ENCODE data around the gene ZNF385C.

Gene ZNF385C

DNA sequence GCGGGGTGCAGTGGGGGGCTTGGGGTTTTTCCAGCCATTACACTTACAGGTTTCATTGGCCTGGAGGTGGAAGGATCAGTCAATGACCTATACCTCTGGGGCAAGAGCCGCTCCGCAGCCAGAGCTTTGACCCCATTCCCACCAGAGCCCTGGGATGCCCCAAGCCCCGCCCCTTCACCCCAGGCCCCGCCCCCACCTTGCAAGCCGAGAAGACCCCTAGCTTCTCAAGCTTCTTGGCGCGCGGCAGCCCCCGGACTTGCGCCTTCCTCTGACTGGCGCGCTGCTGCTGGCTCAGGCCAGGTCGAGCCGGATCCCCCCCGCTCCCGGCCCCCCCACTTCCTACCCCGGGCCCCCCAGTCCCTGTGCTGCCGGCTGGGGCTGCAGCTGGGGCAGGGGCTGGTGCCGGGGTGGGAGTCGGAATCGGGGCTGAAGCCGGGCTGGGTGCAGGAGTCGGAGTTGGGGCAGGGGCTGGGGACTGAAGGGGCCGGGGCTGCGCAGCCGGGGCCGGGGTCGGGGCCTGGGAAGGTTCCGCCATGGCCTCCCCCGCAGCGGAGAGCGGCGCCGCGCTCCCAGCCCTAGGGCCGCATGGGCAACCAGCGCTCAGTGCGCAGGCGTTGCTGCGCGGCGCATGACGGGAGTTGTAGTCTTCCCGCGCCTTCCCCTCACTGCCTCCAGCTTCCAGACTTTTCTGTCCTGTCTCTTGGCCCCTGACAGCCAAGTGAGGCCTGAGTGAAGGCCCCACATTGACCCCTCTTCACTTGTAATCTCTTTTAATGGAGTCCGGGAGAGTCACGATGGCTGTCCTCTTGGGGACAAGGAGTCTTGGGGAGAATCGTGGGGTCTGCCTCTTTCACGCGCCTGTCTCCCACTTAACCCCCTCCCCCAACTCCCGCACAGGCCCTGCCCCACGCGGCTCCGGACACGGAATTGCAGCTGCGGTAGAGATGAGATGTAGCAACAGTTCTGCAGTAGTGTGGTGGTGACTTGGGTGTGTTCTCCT, 22.8 kb upstream of the ZNF385C start, which contains the start of gene KAT2A:
KAT2A (minus strand) TSS at position 598 of the 1,000 bp plus-strand sequence; CDS start at position 535, 63 bp downstream.
- Histone ChIP-seq H3K27me3 (ENCODE audit: insufficient read depth, low read length) (no peaks in the 10 kb centered on the region), H3K9me3 (ENCODE audit: insufficient read depth, low read depth, low read length) (no peaks in the 10 kb centered on the region), H3K27ac (ENCODE audit: low read length) (no peak within 1 kb of the TSS), H3K36me3 (ENCODE audit: insufficient read depth, low read depth, low read length) (peaks cover 11% of the 10 kb centered on the region), H3K4me1 (ENCODE audit: insufficient read depth, low read length) (peaks cover 3% of the 10 kb centered on the region; the same call in 1 of the 2 replicates), H3K4me3 (ENCODE audit: low read length) (peak within 1 kb of the TSS; percentile 64), H3K9ac (ENCODE audit: low read depth, low read length) (peak within 1 kb of the TSS; percentile 73; the same call in 1 of the 2 replicates)

DNA sequence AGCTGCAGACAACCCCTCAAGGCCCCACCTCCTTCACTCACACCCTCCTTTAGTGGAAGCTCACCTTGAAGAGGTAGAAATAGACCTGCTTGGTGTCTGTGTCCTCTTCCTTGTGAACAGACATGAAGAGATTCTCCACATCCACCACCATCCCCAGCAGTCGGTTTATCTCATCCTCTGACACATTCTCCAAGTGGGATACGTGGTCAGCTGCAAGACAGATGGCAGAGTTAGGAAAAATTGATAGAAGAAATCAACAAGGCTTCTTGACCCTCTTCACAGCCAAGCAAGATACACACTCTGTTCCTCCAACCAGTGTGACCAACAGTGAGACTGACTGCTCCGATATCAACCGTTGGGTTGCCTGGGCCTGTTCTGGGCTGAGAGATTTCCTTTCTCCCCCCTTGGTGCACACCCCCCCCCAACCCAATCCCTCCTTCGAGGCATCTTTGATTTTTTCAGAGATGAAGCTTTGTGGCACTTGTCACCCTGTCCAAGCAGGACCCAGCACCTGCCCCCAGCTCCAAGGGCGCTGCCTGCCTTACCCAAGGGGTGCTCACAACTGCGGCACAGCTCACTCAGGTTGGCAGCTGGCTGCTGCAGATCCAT, 22.0 kb upstream of the ZNF385C start:
- Histone ChIP-seq H3K4me1 (ENCODE audit: insufficient read depth, low read length) (peaks cover 3% of the 10 kb centered on the region; the same call in 1 of the 2 replicates), H3K9ac (ENCODE audit: low read depth, low read length) (peak overlapping the region; percentile 41; the same call in 1 of the 2 replicates), H3K27ac (ENCODE audit: low read length) (no peak overlapping the region), H3K9me3 (ENCODE audit: insufficient read depth, low read depth, low read length) (no peaks in the 10 kb centered on the region), H3K4me3 (ENCODE audit: low read length) (peak overlapping the region; percentile 64), H3K36me3 (ENCODE audit: insufficient read depth, low read depth, low read length) (peaks cover 7% of the 10 kb centered on the region), H3K27me3 (ENCODE audit: insufficient read depth, low read length) (no peaks in the 10 kb centered on the region)

DNA sequence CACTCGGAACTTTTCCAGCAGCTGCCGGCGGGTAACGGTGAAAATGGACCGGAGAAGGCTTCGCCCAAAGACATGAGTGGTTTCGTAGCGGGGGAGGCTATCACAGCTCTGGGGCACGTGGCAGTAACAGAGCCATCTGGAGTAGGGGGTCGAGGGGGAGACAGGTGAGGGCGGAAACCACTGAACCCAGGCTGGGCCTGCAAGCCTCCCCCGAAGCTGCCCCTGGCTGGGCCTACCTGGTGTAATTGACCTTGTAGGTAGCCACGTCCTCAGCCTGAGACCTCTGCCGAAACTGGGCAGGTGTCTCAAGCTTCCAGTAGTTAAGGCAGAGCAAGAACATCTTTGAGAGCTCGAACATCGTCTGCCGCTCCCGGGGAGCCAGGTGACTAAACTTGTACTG, 21.0 kb upstream of the ZNF385C start:
- H3K27ac ChIP-seq (ENCODE audit: low read length), result no peak overlapping the region
- H3K9ac ChIP-seq (ENCODE audit: low read depth, low read length), result no peak overlapping the region
- peaks cover 3% of the 10 kb centered on the region; the same call in 1 of the 2 replicates for H3K4me1 ChIP-seq (ENCODE audit: insufficient read depth, low read length)
- H3K27me3 ChIP-seq (ENCODE audit: insufficient read depth, low read length), result no peaks in the 10 kb centered on the region
- H3K4me3 ChIP-seq (ENCODE audit: low read length), result no peak overlapping the region
- H3K36me3 ChIP-seq (ENCODE audit: insufficient read depth, low read depth, low read length), result peaks cover 11% of the 10 kb centered on the region
- H3K9me3 ChIP-seq (ENCODE audit: insufficient read depth, low read depth, low read length), result no peaks in the 10 kb centered on the region

DNA sequence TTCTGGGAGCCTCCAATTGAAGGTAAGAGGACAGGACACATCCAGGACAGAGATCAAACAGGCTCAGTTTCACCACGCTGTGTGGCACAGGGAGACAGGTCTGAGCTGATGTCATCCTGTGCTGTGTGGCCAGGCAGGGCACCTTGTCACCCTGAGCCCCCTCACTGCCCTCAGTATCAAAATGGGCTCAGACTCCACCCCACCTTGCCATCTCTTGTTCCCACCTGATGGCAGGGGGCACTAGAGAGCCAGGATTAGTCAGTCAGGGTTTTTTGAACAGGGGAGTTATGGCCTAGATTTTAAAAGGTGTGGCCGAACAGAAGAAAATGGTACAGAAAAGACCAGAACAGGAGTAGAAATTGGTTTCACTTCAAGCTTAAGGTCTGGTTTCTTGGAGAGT, 20.3 kb upstream of the ZNF385C start:
- Histone ChIP-seq H3K9ac (ENCODE audit: low read depth, low read length) (no peak overlapping the region), H3K4me3 (ENCODE audit: low read length) (no peak overlapping the region), H3K27ac (ENCODE audit: low read length) (no peak overlapping the region), H3K27me3 (ENCODE audit: insufficient read depth, low read length) (no peaks in the 10 kb centered on the region), H3K4me1 (ENCODE audit: insufficient read depth, low read length) (peaks cover 3% of the 10 kb centered on the region; the same call in 1 of the 2 replicates), H3K36me3 (ENCODE audit: insufficient read depth, low read depth, low read length) (peaks cover 17% of the 10 kb centered on the region), H3K9me3 (ENCODE audit: insufficient read depth, low read depth, low read length) (no peaks in the 10 kb centered on the region)

DNA sequence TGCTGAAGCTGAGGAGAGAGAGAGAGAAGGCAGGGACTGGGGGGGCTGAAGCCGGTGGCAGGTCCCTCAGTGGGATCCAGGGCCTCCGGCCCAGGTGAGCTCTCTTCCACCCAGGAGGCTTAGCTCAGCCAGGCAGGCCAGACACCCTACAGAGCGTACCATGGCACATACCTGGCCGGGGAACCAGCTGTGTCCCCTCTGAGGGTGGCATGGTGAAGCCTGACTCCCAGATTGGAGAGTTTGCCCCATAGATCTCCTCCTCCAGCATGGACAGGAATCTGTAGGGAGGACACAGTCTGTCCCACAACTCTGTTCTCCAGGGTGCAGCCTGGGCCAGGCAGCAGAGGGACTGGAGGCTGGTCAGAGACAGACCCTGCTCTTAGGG, 19.8 kb upstream of the ZNF385C start:
- peaks cover 19% of the 10 kb centered on the region for H3K36me3 ChIP-seq (ENCODE audit: insufficient read depth, low read depth, low read length)
- peaks cover 3% of the 10 kb centered on the region; the same call in 1 of the 2 replicates for H3K4me1 ChIP-seq (ENCODE audit: insufficient read depth, low read length)
- H3K27ac ChIP-seq (ENCODE audit: low read length), result no peak overlapping the region
- H3K9me3 ChIP-seq (ENCODE audit: insufficient read depth, low read depth, low read length), result no peaks in the 10 kb centered on the region
- no peak overlapping the region for H3K9ac ChIP-seq (ENCODE audit: low read depth, low read length)
- H3K27me3 ChIP-seq (ENCODE audit: insufficient read depth, low read length), result no peaks in the 10 kb centered on the region
- H3K4me3 ChIP-seq (ENCODE audit: low read length), result no peak overlapping the region

DNA sequence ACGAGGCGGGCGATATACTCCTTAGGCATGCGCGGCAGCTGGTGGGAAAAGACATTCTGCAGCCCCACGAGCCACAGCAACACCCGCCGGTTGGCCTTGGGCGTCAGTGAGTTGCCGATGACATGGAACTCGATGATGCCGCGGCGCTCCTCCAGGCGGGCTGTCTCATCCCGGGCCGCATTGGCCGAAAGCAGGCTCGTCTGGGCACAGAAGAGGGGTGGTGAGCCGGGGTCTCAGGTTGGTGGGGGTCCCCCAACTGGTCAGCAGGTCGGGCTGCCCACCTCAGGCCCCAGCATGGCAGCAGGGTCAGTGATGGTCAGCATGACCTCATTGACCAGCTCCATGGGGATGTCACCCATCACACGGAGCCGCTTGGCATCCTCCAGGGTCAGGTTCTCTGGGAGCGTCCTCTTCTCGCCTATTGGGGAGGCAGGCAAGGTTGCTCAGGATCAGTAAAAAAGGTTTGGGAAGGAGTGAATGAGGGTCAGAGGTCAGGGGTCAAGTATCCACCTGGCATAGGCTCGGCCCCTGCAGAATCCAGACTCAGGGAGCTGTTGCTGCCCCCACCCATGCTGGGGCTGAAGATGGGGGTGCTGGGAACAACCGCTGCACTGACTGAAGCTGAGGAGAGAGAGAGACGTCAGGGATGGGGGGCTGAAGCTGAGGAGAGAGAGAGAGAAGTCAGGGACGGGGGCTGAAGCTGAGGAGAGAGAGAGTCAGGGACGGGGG, 19.3 kb upstream of the ZNF385C start:
- Histone ChIP-seq H3K9me3 (ENCODE audit: insufficient read depth, low read depth, low read length) (no peaks in the 10 kb centered on the region), H3K4me1 (ENCODE audit: insufficient read depth, low read length) (peaks cover 3% of the 10 kb centered on the region; the same call in 1 of the 2 replicates), H3K27ac (ENCODE audit: low read length) (no peak overlapping the region), H3K27me3 (ENCODE audit: insufficient read depth, low read length) (no peaks in the 10 kb centered on the region), H3K9ac (ENCODE audit: low read depth, low read length) (no peak overlapping the region), H3K4me3 (ENCODE audit: low read length) (no peak overlapping the region), H3K36me3 (ENCODE audit: insufficient read depth, low read depth, low read length) (peaks cover 21% of the 10 kb centered on the region)

DNA sequence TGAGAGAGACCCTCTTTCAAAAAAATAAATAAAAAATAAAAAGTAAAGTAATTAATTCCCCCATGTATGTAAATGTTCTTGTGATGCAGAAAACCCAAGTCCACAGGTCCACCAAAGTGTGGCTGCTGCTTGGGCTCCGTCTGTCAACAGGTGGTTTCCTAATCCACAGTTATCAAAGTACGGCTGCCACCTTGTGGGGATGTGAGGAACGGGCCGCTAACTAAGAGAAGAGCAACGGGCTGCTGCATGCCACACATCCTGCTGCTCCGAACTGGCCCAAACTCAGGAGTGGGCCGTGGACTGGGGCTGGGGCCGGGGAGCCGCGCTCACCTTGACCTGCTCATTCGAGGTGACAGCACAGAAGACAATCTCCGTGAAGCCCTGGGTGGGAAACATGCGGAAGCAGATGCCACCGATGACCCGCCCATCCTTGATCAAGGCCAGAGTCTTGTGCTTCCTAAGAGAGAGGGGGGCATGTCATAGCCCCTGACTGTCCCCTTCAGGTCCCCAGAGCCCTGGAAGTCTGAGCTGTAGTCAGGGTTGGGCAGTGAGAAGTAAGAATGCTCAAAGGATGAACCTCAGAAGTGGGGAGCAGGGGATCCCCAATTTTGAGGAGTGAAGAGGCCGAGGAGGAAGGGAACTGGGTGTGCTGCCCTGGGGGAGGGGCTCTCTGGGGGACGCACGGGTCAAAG, 18.6 kb upstream of the ZNF385C start:
- Histone ChIP-seq H3K9ac (ENCODE audit: low read depth, low read length) (no peak overlapping the region), H3K36me3 (ENCODE audit: insufficient read depth, low read depth, low read length) (peaks cover 21% of the 10 kb centered on the region), H3K4me1 (ENCODE audit: insufficient read depth, low read length) (no peaks in the 10 kb centered on the region; the same call in 1 of the 2 replicates), H3K4me3 (ENCODE audit: low read length) (no peak overlapping the region), H3K9me3 (ENCODE audit: insufficient read depth, low read depth, low read length) (no peaks in the 10 kb centered on the region), H3K27ac (ENCODE audit: low read length) (no peak overlapping the region), H3K27me3 (ENCODE audit: insufficient read depth, low read length) (no peaks in the 10 kb centered on the region)

DNA sequence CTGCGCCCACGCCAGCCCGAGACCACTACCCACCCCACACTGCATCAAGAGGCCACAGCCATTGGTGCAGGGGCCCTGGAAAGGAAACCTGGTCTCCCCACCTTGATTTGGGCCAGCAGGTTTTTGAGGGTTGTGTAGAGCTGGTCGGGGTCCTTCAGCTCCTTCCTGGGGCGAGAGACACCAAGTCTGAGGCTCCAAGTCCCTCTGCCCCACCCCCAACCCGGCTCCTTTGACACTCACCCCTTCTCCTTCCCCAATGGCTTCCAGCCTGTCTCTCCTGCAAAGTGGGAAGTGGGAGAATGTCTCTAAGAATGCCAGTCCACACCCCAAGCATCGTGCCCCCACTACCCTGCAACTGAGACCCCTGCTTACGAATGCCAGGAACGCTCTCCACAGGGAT, 15.8 kb upstream of the ZNF385C start:
- Histone ChIP-seq H3K4me3 (ENCODE audit: low read length) (no peak overlapping the region), H3K9ac (ENCODE audit: low read depth, low read length) (no peak overlapping the region), H3K27ac (ENCODE audit: low read length) (no peak overlapping the region), H3K9me3 (ENCODE audit: insufficient read depth, low read depth, low read length) (no peaks in the 10 kb centered on the region), H3K4me1 (ENCODE audit: insufficient read depth, low read length) (no peaks in the 10 kb centered on the region), H3K27me3 (ENCODE audit: insufficient read depth, low read length) (no peaks in the 10 kb centered on the region), H3K36me3 (ENCODE audit: insufficient read depth, low read depth, low read length) (peaks cover 21% of the 10 kb centered on the region)

DNA sequence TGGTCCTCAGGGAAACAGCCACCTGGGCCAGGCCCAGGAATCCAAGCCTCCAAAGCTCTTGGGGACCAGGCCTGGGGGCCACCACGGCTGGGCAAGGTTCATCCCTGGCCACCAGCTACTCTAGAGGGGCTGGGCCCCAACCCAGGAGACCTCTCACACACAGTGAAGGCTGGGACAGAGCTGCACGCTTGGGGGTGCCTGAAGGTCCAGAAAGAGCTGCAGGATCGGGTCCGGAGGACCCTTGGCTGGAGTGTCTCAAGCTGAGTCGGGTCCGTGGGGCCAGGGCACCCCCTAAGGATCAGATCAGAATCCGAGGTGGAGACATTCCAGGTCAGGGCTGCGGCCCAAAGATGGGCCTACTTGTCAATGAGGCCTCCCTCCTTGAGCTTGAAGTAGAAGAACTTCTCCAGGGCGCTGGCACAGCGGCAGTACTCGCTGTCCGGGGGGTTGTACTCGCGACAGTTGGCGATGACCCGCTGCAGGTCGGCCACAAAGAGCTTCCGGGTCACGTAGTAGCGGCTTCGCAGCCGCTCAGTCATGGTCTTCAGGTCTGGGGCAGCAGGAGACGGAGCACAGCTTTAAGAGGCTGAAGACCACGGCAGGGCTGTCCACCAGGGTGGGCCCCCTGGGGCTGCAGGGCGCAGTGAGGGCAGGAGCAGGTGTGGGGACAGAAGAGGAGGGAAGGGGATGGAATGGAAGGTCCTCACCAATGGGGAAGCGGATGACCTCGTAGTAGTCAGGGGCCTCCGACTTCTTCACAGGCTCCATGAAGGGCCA, 15.2 kb upstream of the ZNF385C start:
- H3K27me3 ChIP-seq (ENCODE audit: insufficient read depth, low read length), result no peaks in the 10 kb centered on the region
- H3K27ac ChIP-seq (ENCODE audit: low read length), result no peak overlapping the region
- H3K9me3 ChIP-seq (ENCODE audit: insufficient read depth, low read depth, low read length), result no peaks in the 10 kb centered on the region
- H3K36me3 ChIP-seq (ENCODE audit: insufficient read depth, low read depth, low read length), result peaks cover 21% of the 10 kb centered on the region
- H3K4me3 ChIP-seq (ENCODE audit: low read length), result no peak overlapping the region
- no peaks in the 10 kb centered on the region for H3K4me1 ChIP-seq (ENCODE audit: insufficient read depth, low read length)
- H3K9ac ChIP-seq (ENCODE audit: low read depth, low read length), result no peak overlapping the region

DNA sequence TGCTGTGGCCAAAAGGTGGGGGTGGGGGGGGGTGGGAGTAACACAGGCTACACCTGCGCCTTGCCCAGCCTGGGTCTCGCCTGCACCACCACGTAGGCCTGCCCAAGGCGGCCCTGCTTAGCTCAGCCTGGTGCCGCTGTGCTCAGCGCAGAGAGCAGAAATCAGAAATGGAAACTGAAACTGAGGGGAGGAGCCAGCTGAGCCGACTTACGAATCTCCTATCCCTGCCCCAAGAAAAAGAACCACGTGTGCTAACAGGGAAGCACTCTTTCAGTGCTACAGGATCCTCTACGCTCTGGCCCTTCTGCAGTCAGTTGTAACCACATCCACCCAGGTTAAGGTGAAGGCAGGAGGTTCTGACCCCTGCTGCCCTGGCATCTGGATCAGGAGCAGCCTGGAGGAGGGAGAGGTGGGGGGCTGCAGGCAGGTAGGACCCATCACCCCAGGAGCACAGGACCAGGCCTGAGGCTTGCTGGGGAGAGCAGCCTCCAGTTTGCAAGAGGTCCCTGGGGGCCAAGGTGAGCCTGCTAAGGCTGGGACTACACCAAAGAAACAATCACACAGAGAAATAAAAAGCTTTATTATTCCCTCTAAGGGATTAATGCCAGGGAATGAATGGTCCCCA, 14.4 kb upstream of the ZNF385C start, which contains the start of gene DHX58:
DHX58 (minus strand) TSS at position 163 of the 625 bp plus-strand sequence. CDS start 822 bp downstream, outside the sequence.
- Histone ChIP-seq H3K9ac (ENCODE audit: low read depth, low read length) (no peak within 1 kb of the TSS), H3K36me3 (ENCODE audit: insufficient read depth, low read depth, low read length) (peaks cover 21% of the 10 kb centered on the region), H3K9me3 (ENCODE audit: insufficient read depth, low read depth, low read length) (no peaks in the 10 kb centered on the region), H3K4me1 (ENCODE audit: insufficient read depth, low read length) (no peaks in the 10 kb centered on the region), H3K4me3 (ENCODE audit: low read length) (no peak within 1 kb of the TSS), H3K27ac (ENCODE audit: low read length) (no peak within 1 kb of the TSS), H3K27me3 (ENCODE audit: insufficient read depth, low read length) (no peaks in the 10 kb centered on the region)
